ENCODE data around the gene GATB.

The GATB gene

DNA sequence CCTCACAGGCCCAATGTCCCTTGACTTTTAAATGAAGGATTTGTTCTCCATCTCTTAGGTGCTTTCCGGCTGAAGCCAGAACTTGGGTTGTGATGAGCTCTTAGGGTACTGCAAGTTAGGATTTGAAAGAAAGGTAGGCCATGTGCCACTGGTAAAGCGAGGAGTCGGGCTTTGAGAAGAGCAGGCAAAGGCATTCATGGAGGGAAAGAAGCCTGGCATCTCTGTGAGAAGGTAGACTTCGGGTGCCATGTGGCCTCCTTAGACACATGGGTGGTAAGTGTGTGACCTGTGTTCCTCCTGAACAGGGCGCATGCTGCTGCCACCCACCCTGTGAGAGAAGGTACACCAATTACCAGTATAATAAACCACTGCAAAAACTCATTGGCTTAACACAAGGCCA lies 102.9 kb downstream of the GATB start:
- Histone ChIP-seq H3K9ac (ENCODE audit: low read length) (no peak overlapping the region), H2AFZ (ENCODE audit: low read depth, low read length, severe bottlenecking) (no peak overlapping the region), H3K4me3 (ENCODE audit: insufficient read depth, low read length, poor library complexity, severe bottlenecking) (no peak overlapping the region), H3K79me2 (ENCODE audit: insufficient read depth, low read length) (no peaks in the 10 kb centered on the region), H3F3A (ENCODE audit: insufficient read depth) (no peaks in the 10 kb centered on the region), H3K9me3 (ENCODE audit: insufficient read depth, low read length) (no peaks in the 10 kb centered on the region), H3K4me2 (ENCODE audit: low read depth, low read length, poor library complexity, severe bottlenecking) (no peak overlapping the region), H4K20me1 (ENCODE audit: low read depth, low read length) (no peaks in the 10 kb centered on the region), H3K27me3 (ENCODE audit: low read length) (no peaks in the 10 kb centered on the region), H3K9me2 (replicated peaks; ENCODE audit: insufficient read depth, low read length) (no peaks in the 10 kb centered on the region), H3K36me3 (ENCODE audit: low read length) (no peaks in the 10 kb centered on the region), H3K27ac (ENCODE audit: low read depth, low read length) (no peak overlapping the region)
- TF ChIP-seq, protein P1, sequence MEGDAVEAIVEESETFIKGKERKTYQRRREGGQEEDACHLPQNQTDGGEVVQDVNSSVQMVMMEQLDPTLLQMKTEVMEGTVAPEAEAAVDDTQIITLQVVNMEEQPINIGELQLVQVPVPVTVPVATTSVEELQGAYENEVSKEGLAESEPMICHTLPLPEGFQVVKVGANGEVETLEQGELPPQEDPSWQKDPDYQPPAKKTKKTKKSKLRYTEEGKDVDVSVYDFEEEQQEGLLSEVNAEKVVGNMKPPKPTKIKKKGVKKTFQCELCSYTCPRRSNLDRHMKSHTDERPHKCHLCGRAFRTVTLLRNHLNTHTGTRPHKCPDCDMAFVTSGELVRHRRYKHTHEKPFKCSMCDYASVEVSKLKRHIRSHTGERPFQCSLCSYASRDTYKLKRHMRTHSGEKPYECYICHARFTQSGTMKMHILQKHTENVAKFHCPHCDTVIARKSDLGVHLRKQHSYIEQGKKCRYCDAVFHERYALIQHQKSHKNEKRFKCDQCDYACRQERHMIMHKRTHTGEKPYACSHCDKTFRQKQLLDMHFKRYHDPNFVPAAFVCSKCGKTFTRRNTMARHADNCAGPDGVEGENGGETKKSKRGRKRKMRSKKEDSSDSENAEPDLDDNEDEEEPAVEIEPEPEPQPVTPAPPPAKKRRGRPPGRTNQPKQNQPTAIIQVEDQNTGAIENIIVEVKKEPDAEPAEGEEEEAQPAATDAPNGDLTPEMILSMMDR (IDR thresholded peaks at IDR 0.05; ENCODE audit: insufficient read depth, low read length, poor library complexity, severe bottlenecking): no peak
- no peak for TF ChIP-seq EZH2phosphoT487 (conservative IDR thresholded peaks at IDR 0.05; ENCODE audit: low read length)

DNA sequence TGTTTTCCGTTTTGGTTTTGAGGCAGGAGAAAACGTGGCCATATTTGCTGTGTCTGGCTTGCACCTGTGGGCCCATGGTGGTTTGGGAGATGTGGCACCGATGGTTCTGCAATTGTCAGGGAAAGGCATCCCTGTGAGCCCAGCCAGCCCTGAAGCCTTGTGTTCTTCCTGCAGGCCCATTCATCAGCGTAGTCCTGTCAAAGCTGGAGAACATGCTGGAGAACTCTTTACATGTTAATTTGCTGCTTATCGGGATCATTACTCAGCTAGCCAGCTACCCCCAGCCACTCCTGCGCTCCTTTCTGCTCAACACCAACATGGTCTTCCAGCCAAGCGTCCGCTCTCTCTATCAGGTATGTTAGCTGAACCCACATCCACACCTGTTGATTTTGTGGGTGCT lies 104.7 kb downstream of the GATB start:
- Histone ChIP-seq H3F3A (ENCODE audit: insufficient read depth) (no peaks in the 10 kb centered on the region), H2AFZ (ENCODE audit: low read depth, low read length, severe bottlenecking) (no peak overlapping the region), H3K36me3 (ENCODE audit: low read length) (no peaks in the 10 kb centered on the region), H3K27me3 (ENCODE audit: low read length) (no peaks in the 10 kb centered on the region), H3K27ac (ENCODE audit: low read depth, low read length) (no peak overlapping the region), H3K4me2 (ENCODE audit: low read depth, low read length, poor library complexity, severe bottlenecking) (no peak overlapping the region), H3K9ac (ENCODE audit: low read length) (no peak overlapping the region), H3K9me2 (replicated peaks; ENCODE audit: insufficient read depth, low read length) (no peaks in the 10 kb centered on the region), H3K79me2 (ENCODE audit: insufficient read depth, low read length) (no peaks in the 10 kb centered on the region), H3K4me3 (ENCODE audit: insufficient read depth, low read length, poor library complexity, severe bottlenecking) (no peak overlapping the region), H3K9me3 (ENCODE audit: insufficient read depth, low read length) (no peaks in the 10 kb centered on the region), H4K20me1 (ENCODE audit: low read depth, low read length) (no peaks in the 10 kb centered on the region)
- TF ChIP-seq, protein P1 (IDR thresholded peaks at IDR 0.05; ENCODE audit: insufficient read depth, low read length, poor library complexity, severe bottlenecking): no peak
- no peak for TF ChIP-seq EZH2phosphoT487 (conservative IDR thresholded peaks at IDR 0.05; ENCODE audit: low read length)

DNA sequence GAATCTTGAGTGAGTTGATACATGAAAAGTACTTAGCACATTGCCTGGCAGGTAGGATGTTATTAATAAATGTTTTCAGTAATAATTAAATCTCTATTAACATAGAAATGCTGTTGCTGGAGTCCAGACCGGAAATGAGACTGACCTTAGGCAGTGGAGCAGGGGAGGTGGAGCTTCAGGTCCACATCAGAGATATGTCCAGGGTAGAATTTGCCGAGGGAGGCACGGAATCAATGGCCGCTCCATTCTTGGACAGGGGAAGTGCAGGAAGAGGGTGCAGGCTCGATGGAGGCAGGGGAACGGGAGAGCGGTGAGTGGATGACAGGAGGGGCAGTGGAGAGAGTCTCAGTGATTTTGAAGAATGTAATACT lies 107.3 kb downstream of the GATB start:
- Histone ChIP-seq H3K4me2 (ENCODE audit: low read depth, low read length, poor library complexity, severe bottlenecking) (no peak overlapping the region), H2AFZ (ENCODE audit: low read depth, low read length, severe bottlenecking) (no peak overlapping the region), H3K79me2 (ENCODE audit: insufficient read depth, low read length) (no peaks in the 10 kb centered on the region), H3K36me3 (ENCODE audit: low read length) (no peaks in the 10 kb centered on the region), H3K27ac (ENCODE audit: low read depth, low read length) (no peak overlapping the region), H3K27me3 (ENCODE audit: low read length) (no peaks in the 10 kb centered on the region), H4K20me1 (ENCODE audit: low read depth, low read length) (no peaks in the 10 kb centered on the region), H3K9me2 (replicated peaks; ENCODE audit: insufficient read depth, low read length) (no peaks in the 10 kb centered on the region), H3K4me3 (ENCODE audit: insufficient read depth, low read length, poor library complexity, severe bottlenecking) (no peak overlapping the region), H3K9me3 (ENCODE audit: insufficient read depth, low read length) (no peaks in the 10 kb centered on the region), H3K9ac (ENCODE audit: low read length) (no peak overlapping the region), H3F3A (ENCODE audit: insufficient read depth) (no peaks in the 10 kb centered on the region)
- TF ChIP-seq, protein P1 (IDR thresholded peaks at IDR 0.05; ENCODE audit: insufficient read depth, low read length, poor library complexity, severe bottlenecking): no peak
- no peak for TF ChIP-seq EZH2phosphoT487 (conservative IDR thresholded peaks at IDR 0.05; ENCODE audit: low read length)

All from SU-DHL-6 (cell line).